HepG2 (cell line): ENCODE measurements around the gene LAPTM4A. TPM values are rescaled to one million over a fixed set of nuclear protein-coding genes. Genes with fewer than 3 reads are reported as not detected.
A peak's percentile ranks its signal among the peaks of the same experiment; 100 is the strongest.

ENCODE experiments used
- ATAD3A ChIP-seq: sonication (generic); formaldehyde crosslinking; IDR thresholded peaks from 2 replicates; pipeline ENCODE4 v1.4.0; 2020; ENCODE audit warnings: missing genetic modification reagents
- CBX1 ChIP-seq: IDR thresholded peaks from one replicate; pipeline ENCODE4 v1.6.1; 2016; ENCODE audit warnings: antibody characterized with exemption, low read depth
- CREB1 ChIP-seq, 2 experiments: fragments of 450-650 bp in 1 of 2; IDR thresholded peaks; 2 replicates each; pipeline ENCODE4 v1.6.1; 2016 to 2017; ENCODE audit warnings: control low read depth in 1 of 2, mild to moderate bottlenecking in 1 of 2, missing compliant biosample characterization in 1 of 2, missing genetic modification characterization in 1 of 2
- ELF1 ChIP-seq: sonication (generic); formaldehyde crosslinking; IDR thresholded peaks from 2 replicates; pipeline ENCODE4 v1.4.0; 2020; ENCODE audit warnings: missing genetic modification reagents
- HMGXB3 ChIP-seq: sonication (generic); formaldehyde crosslinking; IDR thresholded peaks from 2 replicates; pipeline ENCODE4 v1.4.0; 2020; ENCODE audit warnings: missing genetic modification reagents, borderline replicate concordance
- HMGXB4 ChIP-seq, 2 experiments: sonication (generic) in 1 of 2; formaldehyde crosslinking in 1 of 2; IDR thresholded peaks; 2 replicates each; pipeline versions ENCODE4 v1.4.0 to v1.6.1; 2018 to 2020; ENCODE audit warnings: missing genetic modification reagents in 2 of 2, borderline replicate concordance in 1 of 2, low read depth in 1 of 2, mild to moderate bottlenecking in 1 of 2, missing biosample characterization in 1 of 2
- MED1 ChIP-seq: sonication (generic); formaldehyde crosslinking; IDR thresholded peaks from 2 replicates; pipeline ENCODE4 v1.4.0; 2020; ENCODE audit warnings: missing genetic modification reagents
- RFX5 ChIP-seq: IDR thresholded peaks from 2 replicates; pipeline ENCODE4 v1.6.1; 2011; ENCODE audit warnings: low read depth, low read length, improper control_type of control experiment
- SOX5 ChIP-seq: IDR thresholded peaks from 2 replicates; pipeline ENCODE4 v1.6.1; 2016; ENCODE audit warnings: borderline replicate concordance
- STAT6 ChIP-seq: sonication (generic); formaldehyde crosslinking; IDR thresholded peaks from 2 replicates; pipeline ENCODE4 v1.4.0; 2020; ENCODE audit warnings: missing genetic modification reagents, mild to moderate bottlenecking, borderline replicate concordance
- UBTF ChIP-seq: sonication (generic); formaldehyde crosslinking; IDR thresholded peaks from 2 replicates; pipeline ENCODE4 v1.4.0; 2020; ENCODE audit warnings: mild to moderate bottlenecking, missing genetic modification reagents
- ZNF280B ChIP-seq: sonication (generic); formaldehyde crosslinking; IDR thresholded peaks from 2 replicates; pipeline ENCODE4 v1.5.0; 2020; ENCODE audit warnings: missing genetic modification reagents, mild to moderate bottlenecking, borderline replicate concordance
- ZNF292 ChIP-seq: sonication (generic); formaldehyde crosslinking; IDR thresholded peaks from 2 replicates; pipeline ENCODE4 v1.8.1; 2022; ENCODE audit warnings: mild to moderate bottlenecking, low read depth, missing genetic modification reagents, borderline replicate concordance
- ZNF598 ChIP-seq: sonication (generic); formaldehyde crosslinking; IDR thresholded peaks from 2 replicates; pipeline ENCODE4 v1.5.1; 2020; ENCODE audit warnings: mild to moderate bottlenecking, missing genetic modification reagents, borderline replicate concordance
- polyA plus RNA-seq, 8 experiments: library from polyadenylated mRNA; depleted of rRNA in 3 of 8; stranded (reverse) in 7 of 8; unstranded in 1 of 8; fragments of >200 nt; fragmentation: Illumina TruSeq in 4 of 8; extraction: Trizol in 4 of 8; gene quantifications; 2 replicates each; pipeline versions ENCODE4 v1.2.1 to v1.2.3, GENCODE V29; 2011 to 2016; ENCODE audit warnings: low read depth in 4 of 8, missing spikeins in 1 of 8, mixed read lengths in 1 of 8; ENCODE audit not compliant: insufficient read depth in 1 of 8
- total RNA-seq, 5 experiments: library from RNA; depleted of rRNA; stranded (reverse); fragments of >200 nt; fragmentation: Illumina TruSeq; extraction: Trizol; gene quantifications; 2 replicates each; pipeline ENCODE4 v1.2.3, GENCODE V29; 2016; ENCODE audit warnings: low read depth in 1 of 5

LAPTM4A gene
- total and polyA plus RNA-seq, 2 of the 13 experiments (the other 11 are each of a cell fraction or from before 2014, with no cell fraction given) = 116 to 558 TPM

- TF ChIP-seq STAT6 (CRISPR knock-in tag) (peak; percentile 44), ZNF598 (CRISPR knock-in tag) (peak; percentile 95), CBX1 (peak; percentile 97), SOX5 (CRISPR knock-in tag) (peak; percentile 50; the same call in 1 of the 2 replicates), UBTF (CRISPR knock-in tag) (peak; percentile 96), ELF1 (peak; percentile 92), ZNF280B (CRISPR knock-in tag) (peak; percentile 89), MED1 (CRISPR knock-in tag) (peak; percentile 83), ZNF292 (CRISPR knock-in tag) (peak; percentile 84; the same call in 1 of the 2 replicates), ATAD3A (no peak), RFX5 (peak; percentile 64; the same call in 1 of the 2 replicates), HMGXB4 (CRISPR knock-in tag; IDR thresholded peaks at IDR 0.05; ENCODE audit: borderline replicate concordance in 1 of 2, low read depth in 1 of 2) (peak; percentile 72 to 78), CREB1 (IDR thresholded peaks at IDR 0.05) (peak; percentile 66), CREB1 (CRISPR knock-in tag; IDR thresholded peaks at IDR 0.05) (peak; percentile 59; the same call in 1 of the 2 replicates), HMGXB3 (CRISPR knock-in tag) (peak; percentile 75; the same call in 1 of the 2 replicates)
Measured at GRCh38 chr2:19989667-19990415, 61.6 kb downstream of the LAPTM4A start, which contains the start of gene WDR35 (continued).
